ENCODE data around the gene SULT1A2.
"Not testable (repeated sequence)": the region's sequence is repeated elsewhere in the genome, so short reads cannot be mapped to it uniquely, and the experiment has no call there.

The SULT1A2 gene

DNA sequence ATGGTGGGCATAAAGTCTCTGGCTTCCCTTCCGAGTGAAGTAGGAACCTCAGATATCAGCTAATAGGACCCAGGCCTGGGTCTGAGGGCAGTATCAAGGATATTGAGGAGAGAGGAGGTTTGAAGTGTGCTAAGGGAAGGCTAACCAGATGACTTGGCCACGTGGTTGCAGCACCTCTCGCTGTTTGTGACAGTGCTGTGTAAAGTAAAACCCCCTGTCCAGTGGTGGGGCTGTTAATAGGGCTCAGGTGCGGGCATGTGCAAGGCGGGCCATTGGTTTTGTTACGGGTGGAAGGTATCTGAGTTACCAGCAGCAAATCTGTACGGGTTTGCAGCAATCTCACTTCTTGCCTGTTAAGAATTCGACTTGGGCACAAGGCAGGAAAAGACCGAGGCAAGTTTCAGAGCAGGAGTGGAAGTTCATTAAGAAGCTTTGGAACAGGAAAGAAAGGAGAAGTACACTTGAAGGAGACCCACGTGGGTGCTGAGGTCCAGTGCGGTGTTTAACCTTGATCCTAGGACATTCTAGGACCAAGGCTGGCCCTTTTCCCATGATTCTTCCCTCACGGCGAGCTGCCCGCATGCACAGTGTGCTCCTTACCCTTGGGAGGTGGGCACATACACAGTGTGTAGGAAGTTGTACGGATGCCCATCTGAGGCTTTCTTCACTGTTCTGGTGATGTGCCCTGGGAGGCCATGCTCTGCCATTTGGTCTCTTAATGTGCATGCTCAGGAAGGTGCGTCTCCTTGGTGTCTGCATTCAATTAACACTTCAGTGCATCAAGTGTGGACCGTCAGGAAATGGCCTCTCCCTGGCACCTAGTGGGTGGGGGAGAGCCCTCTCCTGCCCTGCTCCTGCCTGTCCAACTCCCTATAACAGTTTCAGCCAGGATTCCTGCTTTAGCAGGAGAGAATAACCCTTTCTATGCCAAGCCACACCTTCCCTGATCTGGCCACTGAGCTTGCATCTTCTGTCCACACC, 22.8 kb downstream of the SULT1A2 start:
- H3K4me3 ChIP-seq (ENCODE audit: low read length): no peak overlapping the region
- no peak for DNase-seq (ENCODE audit: low read depth)
- TF ChIP-seq, protein P1, sequence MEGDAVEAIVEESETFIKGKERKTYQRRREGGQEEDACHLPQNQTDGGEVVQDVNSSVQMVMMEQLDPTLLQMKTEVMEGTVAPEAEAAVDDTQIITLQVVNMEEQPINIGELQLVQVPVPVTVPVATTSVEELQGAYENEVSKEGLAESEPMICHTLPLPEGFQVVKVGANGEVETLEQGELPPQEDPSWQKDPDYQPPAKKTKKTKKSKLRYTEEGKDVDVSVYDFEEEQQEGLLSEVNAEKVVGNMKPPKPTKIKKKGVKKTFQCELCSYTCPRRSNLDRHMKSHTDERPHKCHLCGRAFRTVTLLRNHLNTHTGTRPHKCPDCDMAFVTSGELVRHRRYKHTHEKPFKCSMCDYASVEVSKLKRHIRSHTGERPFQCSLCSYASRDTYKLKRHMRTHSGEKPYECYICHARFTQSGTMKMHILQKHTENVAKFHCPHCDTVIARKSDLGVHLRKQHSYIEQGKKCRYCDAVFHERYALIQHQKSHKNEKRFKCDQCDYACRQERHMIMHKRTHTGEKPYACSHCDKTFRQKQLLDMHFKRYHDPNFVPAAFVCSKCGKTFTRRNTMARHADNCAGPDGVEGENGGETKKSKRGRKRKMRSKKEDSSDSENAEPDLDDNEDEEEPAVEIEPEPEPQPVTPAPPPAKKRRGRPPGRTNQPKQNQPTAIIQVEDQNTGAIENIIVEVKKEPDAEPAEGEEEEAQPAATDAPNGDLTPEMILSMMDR (IDR thresholded peaks at IDR 0.05; ENCODE audit: insufficient read depth, low read depth, low read length, missing control alignments): no peak

DNA sequence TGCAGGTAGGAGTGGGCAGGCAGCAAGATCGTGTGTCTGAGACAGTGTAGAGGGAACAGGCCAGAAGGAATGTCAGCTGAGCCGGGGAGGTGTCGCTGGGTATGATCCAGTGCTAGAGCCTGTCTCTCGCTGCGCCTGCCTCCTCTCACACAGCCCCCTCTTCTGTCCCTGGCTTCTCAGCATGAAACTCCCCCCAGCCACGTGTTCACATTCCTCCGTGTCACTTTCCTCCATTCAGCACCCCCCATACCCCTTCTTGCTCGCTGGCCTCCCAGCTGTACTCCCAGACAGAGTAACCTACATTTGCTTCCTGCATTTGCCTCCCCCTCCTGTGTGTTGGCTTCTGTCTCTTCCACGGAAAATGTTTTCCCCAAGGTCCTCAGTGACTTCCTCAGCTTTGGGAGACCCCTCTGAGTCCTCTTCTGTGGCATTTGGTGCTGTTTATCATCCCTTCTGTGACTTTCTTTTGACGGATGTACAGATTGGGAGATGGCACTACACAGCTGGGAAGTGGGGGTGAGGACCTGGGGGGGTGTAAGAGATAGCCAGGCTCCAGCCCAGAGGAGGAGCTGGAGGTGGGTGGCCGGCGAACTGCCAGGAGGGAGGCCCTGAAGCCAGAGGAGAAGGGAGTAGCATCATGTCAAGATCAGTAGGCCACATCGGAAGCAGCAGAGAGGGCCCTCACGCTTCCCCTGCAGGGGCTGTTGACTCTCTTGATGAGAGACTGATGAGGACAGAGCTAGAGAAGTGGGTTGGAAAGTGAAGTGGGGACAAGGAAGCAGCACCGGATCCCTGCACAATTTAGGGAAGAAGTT, 23.9 kb downstream of the SULT1A2 start:
- TF ChIP-seq, protein P1 (IDR thresholded peaks at IDR 0.05; ENCODE audit: insufficient read depth, low read depth, low read length, missing control alignments): no peak
- DNase-seq (ENCODE audit: low read depth): no peak
- no peak overlapping the region for H3K4me3 ChIP-seq (ENCODE audit: low read length)

- TF ChIP-seq, protein P1 (IDR thresholded peaks at IDR 0.05; ENCODE audit: insufficient read depth, low read depth, low read length, missing control alignments): no peak
- DNase-seq (ENCODE audit: low read depth): no peak
- H3K4me3 ChIP-seq (ENCODE audit: low read length): no peak overlapping the region
Observed at GRCh38 chr16:28569968-28570752, 26.7 kb downstream of the SULT1A2 start.

DNA sequence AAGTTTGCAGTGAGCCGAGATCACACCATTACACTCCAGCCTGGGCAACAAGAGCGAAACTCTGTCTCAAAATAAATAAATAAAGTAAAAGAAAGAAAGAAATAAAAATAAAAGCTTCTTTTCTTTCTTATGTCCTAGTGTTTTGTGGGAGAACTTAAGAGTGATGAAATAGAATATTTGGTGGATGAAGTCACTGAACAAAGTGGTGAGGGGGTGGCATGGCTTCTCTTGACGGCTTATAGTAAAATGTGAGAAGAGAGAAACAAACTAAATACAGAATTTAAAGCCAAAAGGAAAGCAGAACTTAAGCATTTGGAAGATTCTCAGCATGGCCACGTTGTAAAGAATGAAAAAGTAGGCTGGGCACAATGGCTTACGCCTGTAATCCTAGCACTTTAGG, 27.8 kb downstream of the SULT1A2 start:
- no peak overlapping the region for H3K4me3 ChIP-seq (ENCODE audit: low read length)
- no peak for DNase-seq (ENCODE audit: low read depth)
- TF ChIP-seq, protein P1 (IDR thresholded peaks at IDR 0.05; ENCODE audit: insufficient read depth, low read depth, low read length, missing control alignments): no peak

DNA sequence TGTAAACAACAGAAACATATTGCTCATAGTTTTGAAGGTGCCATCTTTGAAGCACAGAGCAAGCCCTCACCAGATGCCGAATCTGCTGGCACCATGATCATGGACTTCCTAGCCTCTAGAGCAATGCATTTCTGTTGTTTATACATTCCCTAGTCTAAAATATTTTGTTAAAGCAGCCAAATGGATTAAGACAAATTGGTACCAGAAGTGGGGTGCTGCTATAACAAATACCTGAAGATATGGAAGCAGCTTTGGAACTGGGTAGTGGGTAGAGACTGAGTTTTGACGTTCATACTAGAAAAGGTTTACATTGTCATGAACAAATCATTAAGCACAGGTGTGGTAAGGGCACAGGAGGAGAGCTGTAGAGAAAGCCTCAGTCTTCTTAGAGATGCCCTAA, 29.6 kb downstream of the SULT1A2 start:
- DNase-seq (ENCODE audit: low read depth): no peak
- TF ChIP-seq, protein P1 (IDR thresholded peaks at IDR 0.05; ENCODE audit: insufficient read depth, low read depth, low read length, missing control alignments): no peak
- no peak overlapping the region for H3K4me3 ChIP-seq (ENCODE audit: low read length)

DNA sequence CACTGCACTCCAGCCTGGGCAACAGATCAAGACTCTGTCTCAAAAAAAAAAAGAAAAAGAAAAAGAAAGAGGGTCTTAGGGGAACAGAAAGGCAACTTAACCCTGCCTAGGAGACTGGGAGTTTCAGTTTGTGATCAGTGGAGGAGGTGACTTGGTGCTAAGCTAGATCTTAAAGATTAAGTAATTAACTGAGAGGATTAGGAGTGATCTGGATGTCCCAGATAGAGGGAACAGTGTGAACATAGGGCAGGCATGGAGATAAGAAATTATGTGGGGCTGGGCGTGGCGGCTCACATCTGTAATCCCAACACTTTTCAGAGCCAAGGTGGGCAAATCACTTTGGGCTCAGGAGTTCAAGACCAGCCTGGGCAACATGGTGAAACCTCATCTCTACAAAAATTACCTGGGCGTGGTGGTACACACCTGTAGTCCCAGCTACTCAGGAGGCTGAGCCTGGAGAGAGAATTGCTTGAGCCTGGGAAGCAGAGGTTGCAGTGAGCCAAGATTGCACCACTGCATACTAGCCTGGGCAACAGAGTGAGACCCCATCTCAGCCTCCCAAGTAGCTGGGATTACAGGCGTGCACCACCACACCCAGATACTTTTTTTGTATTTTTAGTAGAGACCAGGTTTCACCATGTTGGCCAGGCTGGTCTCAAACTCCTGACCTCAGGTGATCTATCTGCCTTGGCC, 30.5 kb downstream of the SULT1A2 start:
- not testable (repeated sequence) for DNase-seq (ENCODE audit: low read depth); H3K4me3 ChIP-seq (ENCODE audit: low read length)

All from epithelial cell of esophagus (primary cell).